Left lung (tissue), 10 donors: ENCODE results near the gene LAMC3. TPM values are rescaled to one million over a fixed set of nuclear protein-coding genes. Genes with fewer than 3 reads are reported as not detected.
A peak's percentile ranks its signal among the peaks of the same experiment; 100 is the strongest.
"Not testable (repeated sequence)": the region's sequence is repeated elsewhere in the genome, so short reads cannot be mapped to it uniquely, and the experiment has no call there.

ENCODE experiments used
- ATAC-seq: fragments of 200-7000 bp; cut with Tn5 transposase; one replicate; pipeline ENCODE4 v1.9.1; 2020; ENCODE audit warnings: moderate library complexity
- DNase-seq, 4 donors: peaks; one replicate each; pipeline ENCODE4 v3.0.0-alpha.2; 2013 to 2020
- H3K27ac ChIP-seq, 2 donors: fragments of 200-600 bp; sonication (generic) in 1 of 2; one replicate each; pipeline versions ENCODE4 v1.5.0 to v1.8.0; 2020 to 2021
- H3K27me3 ChIP-seq, 2 donors: fragments of 200-600 bp; sonication (generic) in 1 of 2; one replicate each; pipeline versions ENCODE4 v1.5.0 to v1.8.0; 2020 to 2021
- H3K36me3 ChIP-seq, 2 donors: fragments of 200-600 bp; sonication (generic) in 1 of 2; one replicate each; pipeline versions ENCODE4 v1.5.0 to v1.8.0; 2020 to 2021
- H3K4me1 ChIP-seq, 2 donors: fragments of 200-600 bp; one replicate each; pipeline ENCODE4 v1.8.0; 2021
- H3K4me3 ChIP-seq, 2 donors: fragments of 200-600 bp; sonication (generic) in 1 of 2; one replicate each; pipeline versions ENCODE4 v1.5.0 to v1.8.0; 2020 to 2021; ENCODE audit warnings: mild to moderate bottlenecking in 1 of 2
- H3K9me3 ChIP-seq, 2 donors: fragments of 200-600 bp; sonication (generic) in 1 of 2; one replicate each; pipeline versions ENCODE4 v1.5.0 to v1.8.0; 2020 to 2021
- CTCF ChIP-seq, 2 donors: fragments of 200-600 bp; sonication (generic) in 1 of 2; IDR thresholded peaks; one replicate each; pipeline versions ENCODE4 v1.5.0 to v1.8.0; 2021; ENCODE audit warnings: antibody characterized with exemption in 2 of 2
- intact Hi-C, 2 donors: fragments of 100-400 bp; cut with DNase I; formaldehyde crosslinking; loops; one replicate each; pipeline versions ENCODE4 v1.11.2 to v1.14.2; 2022
- polyA plus RNA-seq, 6 donors: library from polyadenylated mRNA; unstranded; fragments of 120-200 nt; gene quantifications; one replicate each; pipeline ENCODE4 v1.2.1, GENCODE V29; 2013; ENCODE audit not compliant: insufficient read length in 6 of 6
- total RNA-seq, 2 donors: library from RNA; stranded (reverse); fragmentation: NEBNext Ultra II Directional; extraction: Animal tissue kit (Norgen Biotek cat#: 25700); gene quantifications; one replicate each; pipeline ENCODE4 v1.2.1, GENCODE V29; 2021
- donor health status: DM: no; HTN: yes; CAD: no.
- donor health status: DM: no; HTN: no; CAD: no.

LAMC3 gene
- total and polyA plus RNA-seq, 8 donors: 9.2 to 25.5 (median 14.3) TPM

- no peaks in the 10 kb centered on the region for H3K36me3 ChIP-seq
- H3K9me3 ChIP-seq: no peaks in the 10 kb centered on the region
- intact Hi-C loops: no loop called here
- H3K27me3 ChIP-seq: peaks cover 0 to under 1% of the 10 kb centered on the region in 2 donors
- DNase-seq (peak in 1 of 4 donors; percentile 1), ATAC-seq (no peak)
- H3K4me3 ChIP-seq: no peak overlapping the region
- H3K27ac ChIP-seq: no peak overlapping the region
- H3K4me1 ChIP-seq: no peaks in the 10 kb centered on the region
- no peak for TF ChIP-seq CTCF (IDR thresholded peaks at IDR 0.05)
These were observed 102.9 kb downstream of the LAMC3 start for GRCh38 chr9:131111854-131112311.

GRCh38 chr9:131112374-131113154, 103.6 kb downstream of the LAMC3 start:
- H3K4me1 ChIP-seq: peaks cover 0 to 6% of the 10 kb centered on the region in 2 donors
- DNase-seq: no peak
- peaks cover 0 to 5% of the 10 kb centered on the region in 2 donors for H3K27me3 ChIP-seq
- H3K4me3 ChIP-seq: no peak overlapping the region
- no peaks in the 10 kb centered on the region for H3K9me3 ChIP-seq
- H3K36me3 ChIP-seq: no peaks in the 10 kb centered on the region
- no peak overlapping the region for H3K27ac ChIP-seq
- intact Hi-C loops: no loop called here
- ATAC-seq: no peak
- TF ChIP-seq CTCF (IDR thresholded peaks at IDR 0.05): no peak

- Histone ChIP-seq H3K36me3 (no peaks in the 10 kb centered on the region), H3K9me3 (no peaks in the 10 kb centered on the region), H3K27me3 (peaks cover 0 to 5% of the 10 kb centered on the region in 2 donors), H3K4me1 (peaks cover 0 to 6% of the 10 kb centered on the region in 2 donors), H3K4me3 (no peak overlapping the region), H3K27ac (no peak overlapping the region)
- no peak for TF ChIP-seq CTCF (IDR thresholded peaks at IDR 0.05)
- intact Hi-C loops: no loop called here
- ATAC-seq (no peak), DNase-seq (no peak)
These were observed 104.7 kb downstream of the LAMC3 start for GRCh38 chr9:131113655-131114054.

- Histone ChIP-seq H3K27me3 (peaks cover 0 to 5% of the 10 kb centered on the region in 2 donors), H3K4me1 (peaks cover 0 to 6% of the 10 kb centered on the region in 2 donors), H3K27ac (no peak overlapping the region), H3K9me3 (no peaks in the 10 kb centered on the region), H3K4me3 (no peak overlapping the region), H3K36me3 (no peaks in the 10 kb centered on the region)
- DNase-seq (no peak), ATAC-seq (no peak)
- intact Hi-C loops: no loop called here
- no peak for TF ChIP-seq CTCF (IDR thresholded peaks at IDR 0.05)
These were observed 105.1 kb downstream of the LAMC3 start for GRCh38 chr9:131114084-131114535.

GRCh38 chr9:131115360-131115742, 106.4 kb downstream of the LAMC3 start:
- H3K27me3 ChIP-seq, H3K27ac ChIP-seq, ATAC-seq, DNase-seq, H3K36me3 ChIP-seq, H3K9me3 ChIP-seq, H3K4me3 ChIP-seq, intact Hi-C loops, H3K4me1 ChIP-seq: not testable (repeated sequence)
